ENCODE measurements around the gene BCL3. TPM values are rescaled to one million over a fixed set of nuclear protein-coding genes. Genes with fewer than 3 reads are reported as not detected.

BCL3 gene
- total and polyA plus RNA-seq, 10 of the 15 experiments (the other 5 are each of a cell fraction or from before 2014, with no cell fraction given): 0.55 to 22.7 (median 3.6) TPM

GRCh38 chr19:44752816-44753625 lies 4.5 kb downstream of the BCL3 start (continued):
- TF ChIP-seq SKIL (IDR thresholded peaks at IDR 0.05; ENCODE audit: low read depth, poor library complexity, severe bottlenecking): peak; percentile 76
- peak; percentile 99 for TF ChIP-seq PAX5 (IDR thresholded peaks at IDR 0.05; ENCODE audit: borderline replicate concordance, low read depth, low read length)
- TF ChIP-seq SPI1 (IDR thresholded peaks at IDR 0.05; ENCODE audit: borderline replicate concordance, insufficient read depth, low read depth, low read length): peak; percentile 65; the same call in 1 of the 2 replicates
- TF ChIP-seq POLR2A (IDR thresholded peaks at IDR 0.05; ENCODE audit: low read depth, low read length): peak; percentile 81
- TF ChIP-seq BHLHE40 (IDR thresholded peaks at IDR 0.05; ENCODE audit: borderline replicate concordance in 1 of 2, low read depth in 2 of 2, low read length in 1 of 2): peak; percentile 87 to 92
- peak; percentile 98 for TF ChIP-seq HDGF (IDR thresholded peaks at IDR 0.05)
- no peak for TF ChIP-seq RFX5 (IDR thresholded peaks at IDR 0.05; ENCODE audit: low read depth, low read length)
- no peak for TF ChIP-seq CBX3 (IDR thresholded peaks at IDR 0.05; ENCODE audit: borderline replicate concordance, low read depth)
- peak; percentile 36; the same call in 1 of the 2 replicates for TF ChIP-seq BRCA1 (IDR thresholded peaks at IDR 0.05; ENCODE audit: low read depth, low read length)
- TF ChIP-seq, protein P1, sequence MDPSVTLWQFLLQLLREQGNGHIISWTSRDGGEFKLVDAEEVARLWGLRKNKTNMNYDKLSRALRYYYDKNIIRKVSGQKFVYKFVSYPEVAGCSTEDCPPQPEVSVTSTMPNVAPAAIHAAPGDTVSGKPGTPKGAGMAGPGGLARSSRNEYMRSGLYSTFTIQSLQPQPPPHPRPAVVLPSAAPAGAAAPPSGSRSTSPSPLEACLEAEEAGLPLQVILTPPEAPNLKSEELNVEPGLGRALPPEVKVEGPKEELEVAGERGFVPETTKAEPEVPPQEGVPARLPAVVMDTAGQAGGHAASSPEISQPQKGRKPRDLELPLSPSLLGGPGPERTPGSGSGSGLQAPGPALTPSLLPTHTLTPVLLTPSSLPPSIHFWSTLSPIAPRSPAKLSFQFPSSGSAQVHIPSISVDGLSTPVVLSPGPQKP (IDR thresholded peaks at IDR 0.05; ENCODE audit: low read depth, low read length): peak; percentile 64
- TF ChIP-seq PML (IDR thresholded peaks at IDR 0.05; ENCODE audit: low read length): no peak; the same call in 1 of the 2 replicates
- TF ChIP-seq ATF7 (IDR thresholded peaks at IDR 0.05; ENCODE audit: low read depth): peak; percentile 90
- TF ChIP-seq ZNF217 (IDR thresholded peaks at IDR 0.05): no peak
- no peak for TF ChIP-seq TCF7 (IDR thresholded peaks at IDR 0.05; ENCODE audit: borderline replicate concordance)
- peak; percentile 82 for TF ChIP-seq MXI1 (IDR thresholded peaks at IDR 0.05; ENCODE audit: low read depth, low read length)
- 0 out of 2 replicates have a peak, but pooled peaks have one; percentile 60 for TF ChIP-seq ZNF592 (IDR thresholded peaks at IDR 0.05)
- TF ChIP-seq YY1 (IDR thresholded peaks at IDR 0.05; ENCODE audit: low read depth, low read length): peak; percentile 68; the same call in 1 of the 2 replicates
- TF ChIP-seq, protein P2, sequence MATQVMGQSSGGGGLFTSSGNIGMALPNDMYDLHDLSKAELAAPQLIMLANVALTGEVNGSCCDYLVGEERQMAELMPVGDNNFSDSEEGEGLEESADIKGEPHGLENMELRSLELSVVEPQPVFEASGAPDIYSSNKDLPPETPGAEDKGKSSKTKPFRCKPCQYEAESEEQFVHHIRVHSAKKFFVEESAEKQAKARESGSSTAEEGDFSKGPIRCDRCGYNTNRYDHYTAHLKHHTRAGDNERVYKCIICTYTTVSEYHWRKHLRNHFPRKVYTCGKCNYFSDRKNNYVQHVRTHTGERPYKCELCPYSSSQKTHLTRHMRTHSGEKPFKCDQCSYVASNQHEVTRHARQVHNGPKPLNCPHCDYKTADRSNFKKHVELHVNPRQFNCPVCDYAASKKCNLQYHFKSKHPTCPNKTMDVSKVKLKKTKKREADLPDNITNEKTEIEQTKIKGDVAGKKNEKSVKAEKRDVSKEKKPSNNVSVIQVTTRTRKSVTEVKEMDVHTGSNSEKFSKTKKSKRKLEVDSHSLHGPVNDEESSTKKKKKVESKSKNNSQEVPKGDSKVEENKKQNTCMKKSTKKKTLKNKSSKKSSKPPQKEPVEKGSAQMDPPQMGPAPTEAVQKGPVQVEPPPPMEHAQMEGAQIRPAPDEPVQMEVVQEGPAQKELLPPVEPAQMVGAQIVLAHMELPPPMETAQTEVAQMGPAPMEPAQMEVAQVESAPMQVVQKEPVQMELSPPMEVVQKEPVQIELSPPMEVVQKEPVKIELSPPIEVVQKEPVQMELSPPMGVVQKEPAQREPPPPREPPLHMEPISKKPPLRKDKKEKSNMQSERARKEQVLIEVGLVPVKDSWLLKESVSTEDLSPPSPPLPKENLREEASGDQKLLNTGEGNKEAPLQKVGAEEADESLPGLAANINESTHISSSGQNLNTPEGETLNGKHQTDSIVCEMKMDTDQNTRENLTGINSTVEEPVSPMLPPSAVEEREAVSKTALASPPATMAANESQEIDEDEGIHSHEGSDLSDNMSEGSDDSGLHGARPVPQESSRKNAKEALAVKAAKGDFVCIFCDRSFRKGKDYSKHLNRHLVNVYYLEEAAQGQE (IDR thresholded peaks at IDR 0.05; ENCODE audit: low read depth, low read length): peak; percentile 48; the same call in 1 of the 2 replicates
